ENCODE data around the gene GPR162.
A peak's percentile ranks its signal among the peaks of the same experiment; 100 is the strongest.

Gene GPR162

DNA sequence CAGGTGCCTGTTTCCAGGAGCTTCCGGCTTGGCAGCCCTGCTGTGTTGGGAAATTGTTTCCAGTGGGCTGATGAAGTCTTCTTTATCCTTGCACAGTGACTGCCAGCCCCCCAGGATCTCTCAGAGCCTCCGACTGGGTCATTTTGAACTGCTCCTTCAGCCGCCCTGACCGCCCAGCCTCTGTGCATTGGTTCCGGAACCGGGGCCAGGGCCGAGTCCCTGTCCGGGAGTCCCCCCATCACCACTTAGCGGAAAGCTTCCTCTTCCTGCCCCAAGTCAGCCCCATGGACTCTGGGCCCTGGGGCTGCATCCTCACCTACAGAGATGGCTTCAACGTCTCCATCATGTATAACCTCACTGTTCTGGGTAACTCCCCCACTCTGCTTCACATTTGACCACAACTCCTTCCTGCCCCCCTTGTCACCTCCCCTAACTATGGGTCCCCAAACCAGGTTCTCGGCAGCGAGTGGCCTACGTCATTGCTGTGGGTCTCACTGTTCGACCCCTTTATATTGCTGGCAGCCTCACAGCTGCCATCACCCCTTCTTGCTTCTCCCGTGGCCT lies 47.0 kb upstream of the GPR162 start:
- no peaks in the 10 kb centered on the region for H3K9me3 ChIP-seq
- TF ChIP-seq, protein P1, sequence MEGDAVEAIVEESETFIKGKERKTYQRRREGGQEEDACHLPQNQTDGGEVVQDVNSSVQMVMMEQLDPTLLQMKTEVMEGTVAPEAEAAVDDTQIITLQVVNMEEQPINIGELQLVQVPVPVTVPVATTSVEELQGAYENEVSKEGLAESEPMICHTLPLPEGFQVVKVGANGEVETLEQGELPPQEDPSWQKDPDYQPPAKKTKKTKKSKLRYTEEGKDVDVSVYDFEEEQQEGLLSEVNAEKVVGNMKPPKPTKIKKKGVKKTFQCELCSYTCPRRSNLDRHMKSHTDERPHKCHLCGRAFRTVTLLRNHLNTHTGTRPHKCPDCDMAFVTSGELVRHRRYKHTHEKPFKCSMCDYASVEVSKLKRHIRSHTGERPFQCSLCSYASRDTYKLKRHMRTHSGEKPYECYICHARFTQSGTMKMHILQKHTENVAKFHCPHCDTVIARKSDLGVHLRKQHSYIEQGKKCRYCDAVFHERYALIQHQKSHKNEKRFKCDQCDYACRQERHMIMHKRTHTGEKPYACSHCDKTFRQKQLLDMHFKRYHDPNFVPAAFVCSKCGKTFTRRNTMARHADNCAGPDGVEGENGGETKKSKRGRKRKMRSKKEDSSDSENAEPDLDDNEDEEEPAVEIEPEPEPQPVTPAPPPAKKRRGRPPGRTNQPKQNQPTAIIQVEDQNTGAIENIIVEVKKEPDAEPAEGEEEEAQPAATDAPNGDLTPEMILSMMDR (IDR thresholded peaks at IDR 0.05) = no peak
- no peak overlapping the region for H3K4me3 ChIP-seq
- DNase-seq = no peak
- peaks cover 0 to 39% (median 27%) of the 10 kb centered on the region in 4 donors for H3K4me1 ChIP-seq
- peaks cover 17 to 21% (median 21%) of the 10 kb centered on the region in 3 donors for H3K36me3 ChIP-seq
- no peaks in the 10 kb centered on the region for H3K27me3 ChIP-seq
- no peak overlapping the region for H3K27ac ChIP-seq
- intact Hi-C loops (cut with DNase I; ENCODE audit: low total_unique reads) = loop anchor here (10.0 kb wide), 1 partner anchor 160 kb away; no protein-coding TSS in a partner anchor

- Histone ChIP-seq H3K4me1 (peaks cover 0 to 34% (median 24%) of the 10 kb centered on the region in 4 donors), H3K27ac (no peak overlapping the region), H3K4me3 (no peak overlapping the region), H3K9me3 (no peaks in the 10 kb centered on the region), H3K36me3 (peaks cover 8 to 12% (median 12%) of the 10 kb centered on the region in 3 donors), H3K27me3 (no peaks in the 10 kb centered on the region)
- TF ChIP-seq, protein P1 (IDR thresholded peaks at IDR 0.05) = no peak
- DNase-seq = no peak
- intact Hi-C loops (cut with DNase I; ENCODE audit: low total_unique reads) = loop anchor here (10.0 kb wide), 1 partner anchor 161 kb away; no protein-coding TSS in a partner anchor
Measured at GRCh38 chr12:6775185-6776174, 46.1 kb upstream of the GPR162 start.

GRCh38 chr12:6777386-6777785 lies 44.2 kb upstream of the GPR162 start:
- Histone ChIP-seq H3K4me3 (no peak overlapping the region), H3K9me3 (no peaks in the 10 kb centered on the region), H3K4me1 (peaks cover 0 to 22% (median 13%) of the 10 kb centered on the region in 4 donors), H3K27ac (peak overlapping the region in 1 of 2 donors; percentile 82), H3K27me3 (no peaks in the 10 kb centered on the region), H3K36me3 (no peaks in the 10 kb centered on the region)
- intact Hi-C loops (cut with DNase I; ENCODE audit: low total_unique reads) = loop anchor here (10.0 kb wide), 1 partner anchor 163 kb away; no protein-coding TSS in a partner anchor
- DNase-seq = no peak
- TF ChIP-seq, protein P1 (IDR thresholded peaks at IDR 0.05) = no peak

DNA sequence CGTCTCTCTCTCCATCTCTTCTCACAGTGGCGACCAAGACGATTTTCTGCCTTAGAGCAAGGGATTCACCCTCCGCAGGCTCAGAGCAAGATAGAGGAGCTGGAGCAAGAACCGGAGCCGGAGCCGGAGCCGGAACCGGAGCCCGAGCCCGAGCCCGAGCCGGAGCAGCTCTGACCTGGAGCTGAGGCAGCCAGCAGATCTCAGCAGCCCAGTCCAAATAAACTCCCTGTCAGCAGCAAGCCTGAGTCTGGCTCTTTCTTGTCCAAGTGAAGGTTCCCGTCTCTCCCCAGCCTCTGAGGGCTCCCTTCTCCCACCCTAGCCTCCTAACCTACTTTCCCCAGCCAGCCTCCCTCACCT lies 43.4 kb upstream of the GPR162 start:
- H3K4me3 ChIP-seq = peak overlapping the region; percentile 46 to 56
- H3K27me3 ChIP-seq = no peaks in the 10 kb centered on the region
- DNase-seq = peak; percentile 35 to 81
- TF ChIP-seq, protein P1 (IDR thresholded peaks at IDR 0.05) = no peak
- H3K36me3 ChIP-seq = no peaks in the 10 kb centered on the region
- H3K4me1 ChIP-seq = peaks cover 0 to 22% (median 13%) of the 10 kb centered on the region in 4 donors
- intact Hi-C loops (cut with DNase I; ENCODE audit: low total_unique reads) = loop anchor here (2.0 to 10.0 kb wide), 2 partner anchors 25 to 163 kb away; partner anchors contain the start of gene MLF2
- H3K9me3 ChIP-seq = no peaks in the 10 kb centered on the region
- peak overlapping the region; percentile 77 to 82 for H3K27ac ChIP-seq

- TF ChIP-seq, protein P1 (IDR thresholded peaks at IDR 0.05) = peak; percentile 89 to 98
- peak; percentile 94 to 96 for DNase-seq
- no peaks in the 10 kb centered on the region for H3K9me3 ChIP-seq
- peak overlapping the region; percentile 77 to 82 for H3K27ac ChIP-seq
- H3K4me3 ChIP-seq = peak overlapping the region; percentile 46 to 56
- intact Hi-C loops (cut with DNase I; ENCODE audit: low total_unique reads) = loop anchor here (2.0 to 10.0 kb wide), 2 partner anchors 26 to 164 kb away; partner anchors contain the start of gene MLF2
- peaks cover 0 to 19% (median 11%) of the 10 kb centered on the region in 4 donors for H3K4me1 ChIP-seq
- no peaks in the 10 kb centered on the region for H3K36me3 ChIP-seq
- no peaks in the 10 kb centered on the region for H3K27me3 ChIP-seq
Measured at GRCh38 chr12:6778574-6779550, 42.8 kb upstream of the GPR162 start.
